Motor neuron (in vitro differentiated cells): ENCODE results near the gene ALKBH5. TPM values are rescaled to one million over a fixed set of nuclear protein-coding genes. Genes with fewer than 3 reads are reported as not detected.

ENCODE experiments used
- ATAC-seq, 8 experiments: fragments of 200-7000 bp; cut with Tn5 transposase; replicated peaks in 6 of 8; 2 replicates each; pipeline ENCODE4 v1.8.0; 2021; ENCODE audit warnings: mild to moderate bottlenecking in 8 of 8, moderate library complexity in 8 of 8
- H3K27ac ChIP-seq, 2 donors: fragments of 250-450 bp; sonication (Bioruptor Pico); 2 replicates each; pipeline ENCODE4 v1.9.0; 2021; ENCODE audit warnings: antibody characterized with exemption in 2 of 2, mild to moderate bottlenecking in 2 of 2, moderate library complexity in 1 of 2
- H3K4me1 ChIP-seq, 2 donors: fragments of 250-450 bp; sonication (Bioruptor Pico); replicated peaks in 1 of 2; 2 replicates each; pipeline ENCODE4 v1.6.1; 2021; ENCODE audit warnings: antibody characterized with exemption in 2 of 2, mild to moderate bottlenecking in 2 of 2, moderate library complexity in 1 of 2
- H3K4me3 ChIP-seq, 5 donors: fragments of 250-450 bp; sonication (Bioruptor Pico); 2 replicates each; pipeline ENCODE4 v1.9.0; 2021; ENCODE audit warnings: antibody characterized with exemption in 5 of 5, mild to moderate bottlenecking in 5 of 5, moderate library complexity in 4 of 5
- WGBS, 10 experiments: fragments of 450-650 bp; shearing (Covaris generic); methylation state at CpG; one replicate each; pipeline ENCODE4 v1.0.0; 2022; 5-methylcytosine and 5-hydroxymethylcytosine counted together
- in situ Hi-C, 9 experiments: fragments of 400-800 bp; cut with MboI; loops; one replicate each; pipeline ENCODE4 v1.15.0; 2021; ENCODE audit warnings: low sequenced_read_pairs in 9 of 9, low pct_unique_long_range_greater_than_20kb in 2 of 9; ENCODE audit not compliant: unreplicated experiment in 9 of 9
- total RNA-seq, 8 experiments: library from RNA; unstranded; fragments of 300-600 nt; gene quantifications; 2 replicates each; pipeline versions ENCODE4 v1.2.3 to v1.2.4, GENCODE V29; 2022

ALKBH5 gene
- total RNA-seq, 8 experiments from 2014 or later = 60.4 to 140 (median 79.8) TPM

- in situ Hi-C loops = no loop called here
- Histone ChIP-seq H3K27ac (no peak overlapping the region), H3K4me1 (peaks cover 14 to 20% of the 10 kb centered on the region in 2 donors), H3K4me3 (peak overlapping the region in 2 of 5 donors; percentile 84 to 97)
- WGBS, 10 experiments = 93 to 100% methylated on average over 1 to 3 of the region's 7 CpGs; no CpG with 5 or more reads in 8 of the 10 experiments
- ATAC-seq = no peak
Measured at GRCh38 chr17:18256776-18257175, 73.1 kb downstream of the ALKBH5 start.

GRCh38 chr17:18257268-18257981, 73.8 kb downstream of the ALKBH5 start:
- WGBS, 10 experiments = 0 to 54% (median 31%) methylated on average over 2 to 6 of the region's 18 CpGs; no CpG with 5 or more reads in 4 of the 10 experiments
- ATAC-seq = peak; percentile 5 to 21 (median 16)
- peaks cover 18 to 22% of the 10 kb centered on the region in 2 donors for H3K4me1 ChIP-seq
- H3K4me3 ChIP-seq = peak overlapping the region; percentile 59 to 97 (median 85)
- in situ Hi-C loops = no loop called here
- peak overlapping the region; percentile 75 to 82 for H3K27ac ChIP-seq

- Histone ChIP-seq H3K27ac (peak overlapping the region; percentile 75 to 82), H3K4me1 (peaks cover 18 to 22% of the 10 kb centered on the region in 2 donors), H3K4me3 (peak overlapping the region; percentile 59 to 97 (median 85))
- in situ Hi-C loops = no loop called here
- WGBS, 10 experiments = 0 to 3% methylated on average over 1 to 4 of the region's 16 CpGs; no CpG with 5 or more reads in 8 of the 10 experiments
- peak; percentile 56 to 73 (median 65) for ATAC-seq
Measured at GRCh38 chr17:18257982-18258355, 74.3 kb downstream of the ALKBH5 start.

- peak; percentile 32 to 59 (median 54) for ATAC-seq
- H3K27ac ChIP-seq = peak within 1 kb of the TSS; percentile 75 to 82
- 1 to 30% methylated on average over 2 to 15 of the region's 71 CpGs; no CpG with 5 or more reads in 8 of the 10 experiments for WGBS, 10 experiments
Measured at GRCh38 chr17:18258356-18259038, 74.9 kb downstream of the ALKBH5 start, which contains the start of gene FLII. TSS of gene FLII (minus strand) at chr17:18258738. CDS start at chr17:18258690, 48 bp downstream.

More at GRCh38 chr17:18258356-18259038, 74.9 kb downstream of the ALKBH5 start, which contains the start of gene FLII:
- H3K4me1 ChIP-seq = peaks cover 18 to 22% of the 10 kb centered on the region in 2 donors
- peak within 1 kb of the TSS; percentile 59 to 97 (median 85) for H3K4me3 ChIP-seq
- in situ Hi-C loops = no loop called here

Other genes with a start within 250 kb of the ALKBH5 start
- 10 to 100 TPM; 21.0 to 61.1 (median 36.0) TPM for gene TOM1L2, start 211.4 kb upstream of the ALKBH5 start, total RNA-seq
- gene DRC3, start 211.0 kb upstream of the ALKBH5 start, total RNA-seq = 10 to 100 TPM in 1 of 8 experiments, 1 to 10 TPM in 7; 2.2 to 31.4 (median 5.8) TPM
- gene ATPAF2, start 144.7 kb upstream of the ALKBH5 start, total RNA-seq = 10 to 100 TPM; 12.7 to 38.9 (median 23.2) TPM
- gene GID4, start 144.4 kb upstream of the ALKBH5 start, total RNA-seq = 10 to 100 TPM in 3 of 8 experiments, 1 to 10 TPM in 5; 6.0 to 13.0 (median 8.2) TPM
- gene DRG2, start 95.9 kb upstream of the ALKBH5 start, total RNA-seq = 10 to 100 TPM; 16.8 to 40.1 (median 25.8) TPM
- 1 to 10 TPM in 5 of 8 experiments, under 1 TPM in 3; 0.14 to 4.9 (median 1.2) TPM for gene MYO15A, start 75.1 kb upstream of the ALKBH5 start, total RNA-seq
- 10 to 100 TPM; 13.9 to 41.7 (median 23.3) TPM for gene LLGL1, start 41.8 kb downstream of the ALKBH5 start, total RNA-seq
- gene FLII, start 74.9 kb downstream of the ALKBH5 start, total RNA-seq = 100 to 1,000 TPM in 5 of 8 experiments, 10 to 100 TPM in 3; 62.9 to 150 (median 109) TPM
- 10 to 100 TPM in 5 of 8 experiments, 1 to 10 TPM in 3; 5.9 to 19.1 (median 13.0) TPM for gene MIEF2, start 76.8 kb downstream of the ALKBH5 start, total RNA-seq
- gene TOP3A, start 131.2 kb downstream of the ALKBH5 start, total RNA-seq = 10 to 100 TPM; 21.6 to 52.6 (median 28.4) TPM
- 10 to 100 TPM in 4 of 8 experiments, 1 to 10 TPM in 4; 6.1 to 16.4 (median 11.5) TPM for gene SMCR8, start 131.5 kb downstream of the ALKBH5 start, total RNA-seq
- gene SHMT1, start 179.7 kb downstream of the ALKBH5 start, total RNA-seq = 10 to 100 TPM in 3 of 8 experiments, 1 to 10 TPM in 5; 1.6 to 22.1 (median 3.5) TPM
- gene EVPLL, start 193.9 kb downstream of the ALKBH5 start, total RNA-seq = under 1 TPM in 1 of 8 experiments, not detected in 7; 0.25 TPM